ENCODE results near the gene SLC17A4. TPM values are rescaled to one million over a fixed set of nuclear protein-coding genes. Genes with fewer than 3 reads are reported as not detected.

The SLC17A4 gene, protein sequence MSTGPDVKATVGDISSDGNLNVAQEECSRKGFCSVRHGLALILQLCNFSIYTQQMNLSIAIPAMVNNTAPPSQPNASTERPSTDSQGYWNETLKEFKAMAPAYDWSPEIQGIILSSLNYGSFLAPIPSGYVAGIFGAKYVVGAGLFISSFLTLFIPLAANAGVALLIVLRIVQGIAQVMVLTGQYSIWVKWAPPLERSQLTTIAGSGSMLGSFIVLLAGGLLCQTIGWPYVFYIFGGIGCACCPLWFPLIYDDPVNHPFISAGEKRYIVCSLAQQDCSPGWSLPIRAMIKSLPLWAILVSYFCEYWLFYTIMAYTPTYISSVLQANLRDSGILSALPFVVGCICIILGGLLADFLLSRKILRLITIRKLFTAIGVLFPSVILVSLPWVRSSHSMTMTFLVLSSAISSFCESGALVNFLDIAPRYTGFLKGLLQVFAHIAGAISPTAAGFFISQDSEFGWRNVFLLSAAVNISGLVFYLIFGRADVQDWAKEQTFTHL
- not detected for total RNA-seq
- under 1 TPM in 1 of 2 donors, not detected in 1; 0.04 TPM for polyA plus RNA-seq
- long read RNA-seq, donor 1, result 0 reads
- long read RNA-seq, donor 2, result 0 reads
- long read RNA-seq, donor 3, result 0 reads

DNA sequence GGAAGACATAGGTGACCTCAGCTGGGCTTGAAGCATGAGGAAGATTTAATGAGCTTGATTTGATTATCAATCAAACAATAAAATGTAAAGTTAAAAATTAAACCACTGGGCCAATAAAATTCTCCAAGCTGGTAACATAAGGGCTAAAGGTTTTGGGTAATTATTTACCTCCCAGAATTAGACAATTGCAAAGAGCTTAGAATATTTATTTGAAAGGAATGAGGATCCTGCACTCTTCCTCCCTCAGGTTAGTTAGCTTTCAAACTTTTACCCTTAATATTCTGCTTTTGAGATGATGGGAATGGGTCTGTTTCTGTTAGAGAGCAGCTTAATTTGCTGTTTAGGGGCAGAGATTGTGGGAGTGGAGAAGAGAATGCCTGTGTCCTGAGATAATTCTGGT lies at the start of gene SLC17A4:
TSS of gene SLC17A4 (plus strand) at position 208 of the 400 bp plus-strand sequence. CDS start 7,221 bp downstream, outside the sequence.
- ATAC-seq (no peak), DNase-seq (no peak)
- H3K4me1 ChIP-seq, result no peaks in the 10 kb centered on the region
- no peak for TF ChIP-seq POLR2A (IDR thresholded peaks at IDR 0.05)
- TF ChIP-seq, protein P1, sequence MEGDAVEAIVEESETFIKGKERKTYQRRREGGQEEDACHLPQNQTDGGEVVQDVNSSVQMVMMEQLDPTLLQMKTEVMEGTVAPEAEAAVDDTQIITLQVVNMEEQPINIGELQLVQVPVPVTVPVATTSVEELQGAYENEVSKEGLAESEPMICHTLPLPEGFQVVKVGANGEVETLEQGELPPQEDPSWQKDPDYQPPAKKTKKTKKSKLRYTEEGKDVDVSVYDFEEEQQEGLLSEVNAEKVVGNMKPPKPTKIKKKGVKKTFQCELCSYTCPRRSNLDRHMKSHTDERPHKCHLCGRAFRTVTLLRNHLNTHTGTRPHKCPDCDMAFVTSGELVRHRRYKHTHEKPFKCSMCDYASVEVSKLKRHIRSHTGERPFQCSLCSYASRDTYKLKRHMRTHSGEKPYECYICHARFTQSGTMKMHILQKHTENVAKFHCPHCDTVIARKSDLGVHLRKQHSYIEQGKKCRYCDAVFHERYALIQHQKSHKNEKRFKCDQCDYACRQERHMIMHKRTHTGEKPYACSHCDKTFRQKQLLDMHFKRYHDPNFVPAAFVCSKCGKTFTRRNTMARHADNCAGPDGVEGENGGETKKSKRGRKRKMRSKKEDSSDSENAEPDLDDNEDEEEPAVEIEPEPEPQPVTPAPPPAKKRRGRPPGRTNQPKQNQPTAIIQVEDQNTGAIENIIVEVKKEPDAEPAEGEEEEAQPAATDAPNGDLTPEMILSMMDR (IDR thresholded peaks at IDR 0.05), result no peak
- H3K27me3 ChIP-seq, result peaks cover 0 to 11% (median 0%) of the 10 kb centered on the region in 9 donors
- H3K4me3 ChIP-seq, result no peak within 1 kb of the TSS
- H3K27ac ChIP-seq, result no peak within 1 kb of the TSS
- intact Hi-C loops (cut with DNase I), result no loop called here
- no peaks in the 10 kb centered on the region for H3K9me3 ChIP-seq
- H3K36me3 ChIP-seq, result no peaks in the 10 kb centered on the region

DNA sequence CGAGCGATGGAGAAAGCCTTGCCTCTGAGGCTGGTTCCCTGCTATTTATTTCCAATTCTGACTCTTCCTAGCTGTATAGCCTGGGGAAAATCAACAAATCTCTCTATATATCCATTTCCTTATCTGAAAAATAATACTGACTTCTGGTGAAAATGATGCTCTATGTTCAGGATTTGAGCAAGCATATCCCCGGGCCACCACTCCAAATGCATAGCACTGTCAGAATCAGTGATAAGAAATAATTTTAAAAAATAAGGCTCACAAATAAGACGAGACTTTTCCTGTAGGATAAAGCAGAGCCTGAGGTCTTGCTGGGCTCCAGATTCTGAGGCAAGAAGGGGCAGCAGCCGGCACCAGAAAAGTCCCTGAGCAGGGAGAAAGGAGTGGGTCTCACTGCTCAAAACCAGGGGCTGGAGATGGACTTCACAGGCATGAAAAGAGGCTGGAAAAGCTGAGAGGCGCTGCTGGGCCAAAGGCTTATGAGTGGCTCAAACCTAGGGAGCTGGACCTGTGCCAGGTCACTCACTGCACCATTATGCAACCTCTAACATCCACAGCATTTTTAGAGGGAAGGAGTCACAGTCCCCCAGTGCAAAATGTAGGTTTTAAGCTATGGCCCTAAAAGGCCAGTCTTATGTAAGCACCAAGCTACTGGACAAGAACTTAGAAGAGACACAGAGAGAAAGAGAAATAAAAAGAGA lies 48.1 kb upstream of the SLC17A4 start:
- Histone ChIP-seq H3K27me3 (peaks cover 0 to 7% (median 0%) of the 10 kb centered on the region in 9 donors), H3K36me3 (no peaks in the 10 kb centered on the region), H3K27ac (no peak overlapping the region), H3K9me3 (no peaks in the 10 kb centered on the region), H3K4me3 (no peak overlapping the region), H3K4me1 (no peaks in the 10 kb centered on the region)
- TF ChIP-seq, protein P1 (IDR thresholded peaks at IDR 0.05), result no peak
- TF ChIP-seq POLR2A (IDR thresholded peaks at IDR 0.05), result no peak
- DNase-seq, result peak in 1 of 5 donors; percentile 38
- no peak for ATAC-seq
- 64 to 82% (median 70%) methylated on average over 6 of the region's 6 CpGs for WGBS, 4 donors
- intact Hi-C loops (cut with DNase I), result no loop called here

DNA sequence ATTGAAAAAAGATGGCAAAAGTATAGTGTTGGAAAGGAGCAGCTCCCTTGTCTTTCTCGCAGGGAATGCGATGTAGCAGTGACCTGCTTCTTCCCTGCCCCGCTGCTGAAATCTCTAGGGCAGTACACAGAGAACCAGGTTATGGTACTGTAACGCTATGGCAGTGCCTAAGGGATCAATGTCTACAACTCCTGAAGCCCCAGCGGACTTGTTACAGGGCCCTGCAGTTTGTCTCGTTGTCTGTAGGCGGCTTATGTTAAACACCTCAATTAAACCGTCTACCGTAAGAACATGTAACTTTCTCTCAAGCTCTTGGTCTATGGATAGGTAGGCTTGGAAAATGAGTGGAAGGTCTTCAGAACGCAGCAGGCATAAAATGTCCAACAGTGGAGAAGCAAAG lies 44.8 kb upstream of the SLC17A4 start:
- intact Hi-C loops (cut with DNase I), result loop anchor here in 1 of 10 donors (10.0 kb wide), 2 partner anchors 185 to 485 kb away; no protein-coding TSS in a partner anchor
- peaks cover 0 to 2% (median 0%) of the 10 kb centered on the region in 12 donors for H3K4me1 ChIP-seq
- no peak for TF ChIP-seq POLR2A (IDR thresholded peaks at IDR 0.05)
- TF ChIP-seq, protein P1 (IDR thresholded peaks at IDR 0.05), result no peak

DNA sequence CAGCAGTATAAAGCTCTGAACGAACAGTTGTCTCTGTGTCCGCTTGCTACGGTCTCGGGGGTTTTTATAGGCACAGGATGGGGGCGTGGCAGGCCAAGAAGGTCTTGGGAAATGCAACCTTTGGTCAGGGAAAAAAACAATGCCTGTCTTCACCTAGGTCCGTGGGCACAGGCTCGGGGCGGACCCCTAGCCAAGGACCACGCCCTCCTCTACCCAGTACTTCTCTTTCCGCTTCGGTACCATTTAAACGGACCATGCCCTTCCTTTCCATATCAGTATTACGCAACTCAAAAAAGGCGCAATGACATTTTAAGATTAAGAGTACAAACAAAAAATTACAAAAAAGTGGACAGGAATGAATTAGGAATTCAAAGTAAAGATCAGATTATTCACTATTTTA lies 44.3 kb upstream of the SLC17A4 start:
- no peak overlapping the region for H3K4me3 ChIP-seq
- TF ChIP-seq, protein P1 (IDR thresholded peaks at IDR 0.05), result no peak
- no peak for TF ChIP-seq POLR2A (IDR thresholded peaks at IDR 0.05)
- WGBS, 4 donors, result 77 to 91% (median 86%) methylated on average over 14 of the region's 14 CpGs
- peaks cover 0 to 7% (median 0%) of the 10 kb centered on the region in 9 donors for H3K27me3 ChIP-seq
- peaks cover 0 to 6% (median 0%) of the 10 kb centered on the region in 12 donors for H3K4me1 ChIP-seq
- H3K9me3 ChIP-seq, result no peaks in the 10 kb centered on the region
- no peak overlapping the region for H3K27ac ChIP-seq
- H3K36me3 ChIP-seq, result no peaks in the 10 kb centered on the region
- intact Hi-C loops (cut with DNase I), result loop anchor here in 1 of 10 donors (10.0 kb wide), 2 partner anchors 185 to 485 kb away; no protein-coding TSS in a partner anchor
- ATAC-seq, result no peak
- DNase-seq, result no peak

More for the DNA sequence above, 44.8 kb upstream of the SLC17A4 start:
- ATAC-seq (no peak), DNase-seq (no peak)
- H3K27ac ChIP-seq, result no peak overlapping the region
- H3K4me3 ChIP-seq, result no peak overlapping the region
- H3K36me3 ChIP-seq, result no peaks in the 10 kb centered on the region
- H3K9me3 ChIP-seq, result no peaks in the 10 kb centered on the region
- 87 to 91% (median 88%) methylated on average over 10 of the region's 10 CpGs for WGBS, 4 donors
- H3K27me3 ChIP-seq, result peaks cover 0 to 7% (median 0%) of the 10 kb centered on the region in 9 donors
